ENCODE data around the gene RABGAP1L. TPM values are rescaled to one million over a fixed set of nuclear protein-coding genes. Genes with fewer than 3 reads are reported as not detected.

The RABGAP1L gene
- polyA plus RNA-seq, 1 donor (not counting 4 experiments of a cell fraction or from before 2014, with no cell fraction given) = 24.2 TPM

DNA sequence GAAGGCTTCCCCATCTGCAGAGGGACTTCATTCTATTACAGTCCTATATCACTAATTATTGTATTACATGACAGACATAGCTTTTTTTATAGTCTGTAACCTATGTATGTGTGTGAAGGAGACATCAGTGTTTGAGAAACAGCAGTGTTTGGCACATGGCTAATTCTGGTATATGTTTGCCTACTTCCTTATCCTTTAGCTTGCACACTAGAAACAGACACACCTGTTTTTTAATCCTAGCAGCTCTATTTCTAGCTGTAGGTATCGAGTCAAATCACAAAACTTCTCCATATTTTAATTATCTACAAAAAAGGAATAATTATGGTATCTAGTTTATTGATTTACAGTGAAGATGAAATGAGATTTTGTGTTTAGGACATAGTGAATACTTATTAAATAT is 711.0 kb downstream of the RABGAP1L start:
- H2AFZ ChIP-seq (ENCODE audit: control insufficient read depth, low read length) = no peak overlapping the region
- H3K27me3 ChIP-seq (ENCODE audit: control insufficient read depth, extremely low read depth, insufficient read depth, low read length) = no peaks in the 10 kb centered on the region
- H3K36me3 ChIP-seq (ENCODE audit: control insufficient read depth in 2 of 2, extremely low read depth in 1 of 2, insufficient read depth in 2 of 2, low read length in 2 of 2) = no peaks in the 10 kb centered on the region
- dilution Hi-C loops (cut with MboI; ENCODE audit: extremely low pct_ligation_motif_present, low sequenced_read_pairs) = no loop called here
- H3K79me2 ChIP-seq (ENCODE audit: control insufficient read depth, insufficient read depth, low read length) = no peaks in the 10 kb centered on the region
- no peak for DNase-seq (ENCODE audit: low read depth, low spot score)
- peaks cover 5% of the 10 kb centered on the region for H3K4me1 ChIP-seq (ENCODE audit: control insufficient read depth, extremely low read depth, insufficient read depth, low read length)
- H3K9me1 ChIP-seq (ENCODE audit: control insufficient read depth, extremely low read depth, insufficient read depth, low read length) = no peaks in the 10 kb centered on the region
- H3K4me2 ChIP-seq (ENCODE audit: control insufficient read depth, extremely low read depth, insufficient read depth, low read depth, low read length) = no peak overlapping the region
- no peaks in the 10 kb centered on the region for H3K9me3 ChIP-seq (ENCODE audit: control insufficient read depth, low read depth, low read length)
- no peak overlapping the region for H3K9ac ChIP-seq (ENCODE audit: control insufficient read depth, extremely low read depth, insufficient read depth, low read length)
- H3K4me3 ChIP-seq (ENCODE audit: control insufficient read depth in 2 of 3, extremely low read depth in 1 of 3, insufficient read depth in 2 of 3, low read depth in 1 of 3, low read length in 3 of 3) = no peak overlapping the region
- H4K20me1 ChIP-seq (ENCODE audit: control insufficient read depth, extremely low read depth, insufficient read depth, low read length) = no peaks in the 10 kb centered on the region
- H3K27ac ChIP-seq (ENCODE audit: control insufficient read depth, insufficient read depth, low read length) = no peak overlapping the region
- TF ChIP-seq EZH2 (IDR thresholded peaks at IDR 0.05; ENCODE audit: low read length) = no peak
- no peak for TF ChIP-seq CTCF (optimal IDR thresholded peaks at IDR 0.05 in 1 of 3, IDR thresholded peaks at IDR 0.05 in 1 of 3, conservative IDR thresholded peaks at IDR 0.05 in 1 of 3; ENCODE audit: extremely low read depth in 1 of 3, insufficient read depth in 2 of 3, low read length in 3 of 3)
- no peak for FAIRE-seq

DNA sequence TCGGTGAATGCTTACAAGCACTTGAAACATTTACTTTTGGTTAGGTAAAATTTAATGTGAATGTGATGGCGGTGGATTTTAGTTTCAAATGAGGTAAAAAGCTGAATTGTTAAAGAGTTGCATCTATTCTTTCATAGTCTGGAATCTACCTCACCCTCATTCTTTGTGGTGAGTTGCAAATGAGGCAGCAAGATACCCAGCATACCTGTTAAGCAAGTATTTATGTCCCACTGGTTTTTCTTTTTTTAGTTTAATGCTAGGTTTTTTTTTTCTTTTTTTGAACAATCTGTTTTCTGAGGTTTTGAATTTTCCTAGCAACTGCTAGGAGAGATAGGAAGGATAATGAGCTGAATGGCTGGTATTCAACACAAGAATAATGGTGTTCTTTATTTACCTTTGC is 712.6 kb downstream of the RABGAP1L start:
- no peaks in the 10 kb centered on the region for H3K9me3 ChIP-seq (ENCODE audit: control insufficient read depth, low read depth, low read length)
- peaks cover 5% of the 10 kb centered on the region for H3K4me1 ChIP-seq (ENCODE audit: control insufficient read depth, extremely low read depth, insufficient read depth, low read length)
- H3K9ac ChIP-seq (ENCODE audit: control insufficient read depth, extremely low read depth, insufficient read depth, low read length) = no peak overlapping the region
- H3K4me2 ChIP-seq (ENCODE audit: control insufficient read depth, extremely low read depth, insufficient read depth, low read depth, low read length) = peak overlapping the region; percentile 12
- H3K36me3 ChIP-seq (ENCODE audit: control insufficient read depth in 2 of 2, extremely low read depth in 1 of 2, insufficient read depth in 2 of 2, low read length in 2 of 2) = no peaks in the 10 kb centered on the region
- FAIRE-seq (no peak), DNase-seq (ENCODE audit: low read depth, low spot score) (no peak)
- H3K79me2 ChIP-seq (ENCODE audit: control insufficient read depth, insufficient read depth, low read length) = no peaks in the 10 kb centered on the region
- no peaks in the 10 kb centered on the region for H3K27me3 ChIP-seq (ENCODE audit: control insufficient read depth, extremely low read depth, insufficient read depth, low read length)
- no peak for TF ChIP-seq CTCF (optimal IDR thresholded peaks at IDR 0.05 in 1 of 3, IDR thresholded peaks at IDR 0.05 in 1 of 3, conservative IDR thresholded peaks at IDR 0.05 in 1 of 3; ENCODE audit: extremely low read depth in 1 of 3, insufficient read depth in 2 of 3, low read length in 3 of 3)
- no peak for TF ChIP-seq EZH2 (IDR thresholded peaks at IDR 0.05; ENCODE audit: low read length)
- peak overlapping the region; percentile 18 for H3K27ac ChIP-seq (ENCODE audit: control insufficient read depth, insufficient read depth, low read length)
- no peak overlapping the region for H3K4me3 ChIP-seq (ENCODE audit: control insufficient read depth in 2 of 3, extremely low read depth in 1 of 3, insufficient read depth in 2 of 3, low read depth in 1 of 3, low read length in 3 of 3)
- dilution Hi-C loops (cut with MboI; ENCODE audit: extremely low pct_ligation_motif_present, low sequenced_read_pairs) = no loop called here
- no peaks in the 10 kb centered on the region for H4K20me1 ChIP-seq (ENCODE audit: control insufficient read depth, extremely low read depth, insufficient read depth, low read length)
- H2AFZ ChIP-seq (ENCODE audit: control insufficient read depth, low read length) = peak overlapping the region; percentile 21
- H3K9me1 ChIP-seq (ENCODE audit: control insufficient read depth, extremely low read depth, insufficient read depth, low read length) = no peaks in the 10 kb centered on the region

Measured in keratinocyte (primary cell).